Melanocyte of skin (primary cell): ENCODE results near the gene TNFRSF13B. TPM values are rescaled to one million over a fixed set of nuclear protein-coding genes. Genes with fewer than 3 reads are reported as not detected.

Experiments used
- small RNA-seq, 2 donors: library from RNA; depleted of rRNA; stranded (forward); fragments of <200 nt; gene quantifications; one replicate each; pipeline ENCODE3, GENCODE V24; 2012
- total RNA-seq, 2 donors: library from RNA; depleted of rRNA; stranded (reverse); fragments of >200 nt; gene quantifications; 2 replicates each; pipeline ENCODE4 v1.2.3, GENCODE V29; 2012

TNFRSF13B gene
- not detected for total RNA-seq

DNA sequence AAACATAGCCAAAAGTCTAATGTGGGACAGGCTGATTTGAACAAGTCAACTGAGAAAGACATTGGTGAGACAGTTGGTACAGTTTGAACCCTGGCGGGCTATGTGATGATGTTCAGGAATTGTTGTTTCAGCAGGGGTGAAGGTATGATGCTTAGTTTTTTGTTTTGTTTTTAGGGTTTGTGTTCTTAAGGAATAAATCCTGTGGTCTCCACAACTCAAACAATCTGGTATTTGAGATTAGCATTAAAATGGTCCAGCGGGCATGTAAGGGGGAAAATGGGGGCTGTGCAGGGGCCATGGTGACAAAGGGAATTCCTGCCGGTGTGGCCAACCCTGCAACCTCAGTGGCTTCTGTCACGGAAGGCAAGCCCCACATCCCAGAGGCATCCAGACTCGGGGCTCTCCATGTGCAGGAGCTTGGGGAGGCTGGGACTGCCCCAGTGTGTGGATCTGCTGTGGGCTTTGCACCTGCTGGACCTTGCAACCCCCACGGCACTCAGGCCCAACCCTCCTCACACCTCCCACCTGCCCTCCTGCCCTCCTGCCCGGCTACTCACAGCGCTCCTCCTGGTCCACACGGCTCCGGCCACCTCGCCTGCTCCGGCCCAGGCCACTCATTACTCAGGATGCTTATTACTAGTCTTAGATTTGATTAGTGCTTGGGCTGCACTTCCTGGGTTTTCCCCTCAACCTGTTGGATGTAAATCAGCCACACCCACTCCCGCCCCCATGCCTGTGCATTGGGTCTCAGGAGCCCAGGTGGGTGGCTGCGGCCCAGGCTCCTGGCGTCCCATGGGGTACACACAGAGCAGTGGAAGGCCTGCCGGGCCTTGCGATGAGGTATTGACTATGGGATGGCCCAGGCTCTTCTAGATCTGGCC lies at the start of gene TNFRSF13B:
TSS of gene TNFRSF13B (minus strand) at position 661 of the 881 bp plus-strand sequence. CDS start at position 618, 43 bp downstream.

Small RNAs within 50 kb of the gene (small RNA-seq; reads per million reads assigned to genes)
- gene AL353996.1 = 0 reads per million in 2 donors

Other genes starting within 250 kb of the TNFRSF13B start
- 10 to 100 TPM; 69.6 to 74.0 TPM for gene MPRIP, start 70.3 kb upstream of the TNFRSF13B start, total RNA-seq
- gene PLD6, start 234.2 kb upstream of the TNFRSF13B start, total RNA-seq = 1 to 10 TPM; 2.1 to 5.0 TPM